Progenitor cell of endocrine pancreas (in vitro differentiated cells): ENCODE data around the gene INSYN2A. TPM values are rescaled to one million over a fixed set of nuclear protein-coding genes. Genes with fewer than 3 reads are reported as not detected.
A peak's percentile ranks its signal among the peaks of the same experiment; 100 is the strongest.

Experiments
- DNase-seq: peaks from one replicate; pipeline ENCODE4 v3.0.0; 2021; ENCODE audit warnings: low spot score; ENCODE audit not compliant: unreplicated experiment
- H3K27ac Mint-ChIP-seq: 2 replicates; pipeline ENCODE4 v1.8.0; 2021; ENCODE audit warnings: mild to moderate bottlenecking, moderate library complexity, mixed read lengths
- H3K27me3 Mint-ChIP-seq: 2 replicates; pipeline ENCODE4 v1.8.0; 2021; ENCODE audit warnings: mixed read lengths
- H3K36me3 Mint-ChIP-seq: 2 replicates; pipeline ENCODE4 v1.8.0; 2022; ENCODE audit warnings: mixed read lengths; ENCODE audit not compliant: insufficient read depth
- H3K4me1 Mint-ChIP-seq: 2 replicates; pipeline ENCODE4 v1.8.0; 2021; ENCODE audit warnings: low read depth, mixed read lengths
- H3K4me3 Mint-ChIP-seq: 2 replicates; pipeline ENCODE4 v1.8.0; 2021; ENCODE audit warnings: low read depth, mild to moderate bottlenecking, moderate library complexity, mixed read lengths
- H3K9me3 Mint-ChIP-seq: 2 replicates; pipeline ENCODE4 v1.8.0; 2021; ENCODE audit warnings: low read depth, mixed read lengths
- long read RNA-seq: library from polyadenylated mRNA; unstranded; transcript quantifications from one replicate; pipeline ENCODE4 v2.0.0, GENCODE V29; 2020
- total RNA-seq: library from RNA; stranded (reverse); gene quantifications from 2 replicates; pipeline ENCODE4 v1.2.1, GENCODE V29; 2021
- TF ChIP-seq, protein P1 (sequence below): fragments of 200-600 bp; sonication (generic); IDR thresholded peaks from one replicate; pipeline ENCODE4 v1.5.0; 2021; ENCODE audit warnings: antibody characterized with exemption, mild to moderate bottlenecking; ENCODE audit not compliant: unreplicated experiment

INSYN2A gene, protein sequence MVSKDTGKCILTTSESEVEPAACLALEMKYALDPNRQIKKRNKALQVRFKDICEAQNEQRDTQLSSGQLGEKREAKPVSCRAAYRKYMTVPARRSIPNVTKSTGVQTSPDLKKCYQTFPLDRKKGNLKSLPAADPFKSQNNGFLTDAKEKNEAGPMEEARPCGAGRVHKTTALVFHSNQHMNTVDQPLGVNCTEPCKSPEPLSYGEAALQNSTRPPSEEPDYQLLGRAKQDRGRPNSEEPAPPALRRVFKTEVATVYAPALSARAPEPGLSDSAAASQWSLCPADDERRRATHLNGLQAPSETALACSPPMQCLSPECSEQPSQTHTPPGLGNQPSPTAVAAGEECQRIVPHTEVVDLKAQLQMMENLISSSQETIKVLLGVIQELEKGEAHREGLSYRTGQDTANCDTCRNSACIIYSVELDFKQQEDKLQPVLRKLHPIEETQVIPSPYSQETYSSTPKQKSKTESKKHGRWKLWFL
- not detected in 2 replicates for total RNA-seq
- long read RNA-seq, partial matches to known transcripts = 0 of 2 reads
- long read RNA-seq, other reads (novel, unspliced or antisense) = 2 of 2 reads

DNA sequence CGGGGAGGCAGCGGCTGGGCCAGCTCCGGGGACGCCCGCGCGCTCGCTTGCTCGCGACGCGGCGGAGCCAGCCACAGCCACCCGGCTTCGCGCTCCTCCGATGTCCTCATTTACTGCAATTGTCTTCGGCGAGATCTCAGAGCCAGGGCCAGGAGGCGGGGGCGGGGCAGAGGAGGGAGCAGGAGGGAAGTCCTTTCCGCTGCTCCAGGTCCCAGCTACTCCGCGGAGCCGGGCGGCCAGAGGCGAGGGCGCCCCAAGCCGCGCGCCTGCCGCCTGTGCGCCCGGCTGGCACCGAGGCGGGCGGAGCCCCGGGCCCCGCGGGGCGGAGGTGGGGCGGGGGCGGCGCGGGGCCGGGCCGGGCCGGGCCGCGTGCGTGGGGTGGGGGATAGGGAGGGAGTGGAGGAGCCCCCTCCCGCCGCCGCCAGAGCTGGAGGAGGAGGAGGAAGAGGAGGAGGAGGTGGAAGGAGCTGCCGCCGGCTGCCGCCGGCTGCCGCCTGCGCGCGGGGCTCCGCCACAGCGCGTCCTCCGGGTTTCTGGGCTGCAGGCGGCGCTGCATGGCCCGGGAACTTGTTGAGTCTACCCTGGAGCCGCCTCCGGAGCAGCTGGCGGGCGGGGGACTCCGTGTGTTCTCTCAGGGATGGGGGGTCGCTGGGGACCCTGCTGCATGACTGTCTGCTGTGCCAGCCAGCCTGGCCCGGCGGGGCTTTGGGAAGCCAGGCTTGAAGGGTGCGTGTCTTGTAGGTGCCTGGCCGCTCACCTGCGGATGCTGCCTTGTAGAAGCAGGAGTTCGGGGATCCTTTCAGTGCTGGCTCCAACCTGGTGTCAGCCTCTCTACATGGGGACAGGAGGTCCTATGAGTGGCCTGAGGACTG lies at the start of gene INSYN2A:
Gene INSYN2A (minus strand): TSS at position 310 of the 872 bp plus-strand sequence. CDS start 20,196 bp downstream, outside the sequence.
- no peak within 1 kb of the TSS for H3K27ac Mint-ChIP-seq
- H3K9me3 Mint-ChIP-seq = no peaks in the 10 kb centered on the region
- no peak for DNase-seq
- H3K36me3 Mint-ChIP-seq = no peaks in the 10 kb centered on the region
- H3K4me1 Mint-ChIP-seq = no peaks in the 10 kb centered on the region
- TF ChIP-seq, protein P1, sequence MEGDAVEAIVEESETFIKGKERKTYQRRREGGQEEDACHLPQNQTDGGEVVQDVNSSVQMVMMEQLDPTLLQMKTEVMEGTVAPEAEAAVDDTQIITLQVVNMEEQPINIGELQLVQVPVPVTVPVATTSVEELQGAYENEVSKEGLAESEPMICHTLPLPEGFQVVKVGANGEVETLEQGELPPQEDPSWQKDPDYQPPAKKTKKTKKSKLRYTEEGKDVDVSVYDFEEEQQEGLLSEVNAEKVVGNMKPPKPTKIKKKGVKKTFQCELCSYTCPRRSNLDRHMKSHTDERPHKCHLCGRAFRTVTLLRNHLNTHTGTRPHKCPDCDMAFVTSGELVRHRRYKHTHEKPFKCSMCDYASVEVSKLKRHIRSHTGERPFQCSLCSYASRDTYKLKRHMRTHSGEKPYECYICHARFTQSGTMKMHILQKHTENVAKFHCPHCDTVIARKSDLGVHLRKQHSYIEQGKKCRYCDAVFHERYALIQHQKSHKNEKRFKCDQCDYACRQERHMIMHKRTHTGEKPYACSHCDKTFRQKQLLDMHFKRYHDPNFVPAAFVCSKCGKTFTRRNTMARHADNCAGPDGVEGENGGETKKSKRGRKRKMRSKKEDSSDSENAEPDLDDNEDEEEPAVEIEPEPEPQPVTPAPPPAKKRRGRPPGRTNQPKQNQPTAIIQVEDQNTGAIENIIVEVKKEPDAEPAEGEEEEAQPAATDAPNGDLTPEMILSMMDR = peak; percentile 38
- peak within 1 kb of the TSS; percentile 68 for H3K4me3 Mint-ChIP-seq
- peaks cover 58% of the 10 kb centered on the region for H3K27me3 Mint-ChIP-seq

DNA sequence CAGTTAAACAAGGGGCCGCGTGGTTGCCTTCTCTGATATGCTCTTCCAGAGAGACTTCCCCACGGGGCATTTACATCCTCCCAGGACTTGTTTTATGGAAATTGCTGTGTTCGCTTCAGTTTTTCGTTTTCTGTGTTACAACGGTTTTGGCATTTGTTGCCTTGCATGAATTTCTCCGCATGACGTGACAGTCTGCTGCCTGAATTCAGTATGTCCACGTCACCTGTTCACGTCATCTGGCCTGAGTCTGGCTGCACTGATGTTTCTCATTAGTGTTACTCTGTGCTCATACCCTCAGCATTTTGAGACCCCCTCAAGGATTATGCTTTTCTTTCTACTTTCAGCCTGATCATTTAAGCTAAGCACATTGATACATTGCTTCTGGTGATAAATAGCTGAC lies 49.1 kb upstream of the INSYN2A start:
- Mint-ChIP-seq H3K4me1 (no peaks in the 10 kb centered on the region), H3K27me3 (no peaks in the 10 kb centered on the region), H3K27ac (no peak overlapping the region), H3K9me3 (no peaks in the 10 kb centered on the region), H3K4me3 (no peak overlapping the region), H3K36me3 (peaks cover 17% of the 10 kb centered on the region)
- no peak for DNase-seq
- TF ChIP-seq, protein P1 = no peak

DNA sequence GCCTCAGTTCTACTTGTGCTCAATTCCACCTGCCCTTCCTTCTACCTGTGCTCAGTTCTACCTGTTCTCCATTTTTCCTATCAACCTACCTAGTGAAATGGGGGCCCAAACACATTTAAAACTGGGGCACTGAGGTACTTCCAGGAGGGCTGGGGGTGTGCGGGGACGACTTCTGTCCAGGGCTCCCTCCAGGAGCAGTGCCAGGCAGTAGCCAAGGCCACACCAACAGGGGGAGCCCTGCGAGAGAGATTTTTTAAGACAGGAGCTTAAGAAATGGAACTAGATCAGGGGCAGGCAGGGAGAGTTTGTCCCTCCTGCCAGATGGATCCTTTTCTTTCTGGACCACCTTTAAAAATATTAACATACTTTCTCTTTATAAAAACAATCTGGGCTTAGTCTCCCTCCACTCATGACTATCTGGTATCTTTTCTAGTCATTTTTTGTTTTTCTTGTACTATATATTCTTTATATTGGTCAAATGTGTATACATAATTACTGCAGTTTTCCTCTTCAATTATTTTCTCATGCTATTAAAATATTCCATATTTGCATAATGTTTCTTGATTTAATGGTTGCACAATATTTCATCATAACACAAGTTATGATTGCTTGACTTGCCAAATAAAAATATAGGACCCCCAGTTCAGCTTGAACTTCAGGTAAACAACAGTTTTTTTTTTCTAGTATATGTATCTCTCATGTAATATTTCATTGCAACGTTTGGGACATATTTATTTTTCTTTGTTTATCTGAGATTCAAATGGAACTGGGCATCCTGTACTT lies 47.3 kb upstream of the INSYN2A start:
- no peak overlapping the region for H3K27ac Mint-ChIP-seq
- TF ChIP-seq, protein P1 = peak; percentile 69
- H3K4me3 Mint-ChIP-seq = no peak overlapping the region
- no peaks in the 10 kb centered on the region for H3K9me3 Mint-ChIP-seq
- H3K4me1 Mint-ChIP-seq = no peaks in the 10 kb centered on the region
- peak; percentile 20 for DNase-seq
- peaks cover 8% of the 10 kb centered on the region for H3K36me3 Mint-ChIP-seq
- no peaks in the 10 kb centered on the region for H3K27me3 Mint-ChIP-seq

DNA sequence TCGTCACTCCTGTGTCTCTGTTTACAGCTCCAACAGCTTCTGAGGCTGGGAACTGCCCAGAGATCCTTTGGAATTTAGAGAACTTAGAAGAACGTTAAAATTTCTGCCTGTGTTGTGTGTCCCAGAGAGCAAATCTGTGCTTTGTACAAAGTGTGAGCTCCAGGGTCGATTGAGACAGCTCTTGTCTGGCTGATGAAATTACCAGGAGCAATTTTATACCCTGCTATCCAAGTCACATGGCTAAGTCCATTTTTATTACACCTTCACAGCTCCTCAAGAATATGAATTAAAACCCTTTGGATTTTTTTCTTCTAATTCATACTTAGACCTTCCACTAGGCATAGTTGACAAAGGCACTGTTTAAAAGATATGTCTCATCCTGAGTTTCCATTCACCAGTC lies 46.5 kb upstream of the INSYN2A start:
- H3K9me3 Mint-ChIP-seq = no peaks in the 10 kb centered on the region
- H3K36me3 Mint-ChIP-seq = peaks cover 1% of the 10 kb centered on the region
- TF ChIP-seq, protein P1 = no peak

DNA sequence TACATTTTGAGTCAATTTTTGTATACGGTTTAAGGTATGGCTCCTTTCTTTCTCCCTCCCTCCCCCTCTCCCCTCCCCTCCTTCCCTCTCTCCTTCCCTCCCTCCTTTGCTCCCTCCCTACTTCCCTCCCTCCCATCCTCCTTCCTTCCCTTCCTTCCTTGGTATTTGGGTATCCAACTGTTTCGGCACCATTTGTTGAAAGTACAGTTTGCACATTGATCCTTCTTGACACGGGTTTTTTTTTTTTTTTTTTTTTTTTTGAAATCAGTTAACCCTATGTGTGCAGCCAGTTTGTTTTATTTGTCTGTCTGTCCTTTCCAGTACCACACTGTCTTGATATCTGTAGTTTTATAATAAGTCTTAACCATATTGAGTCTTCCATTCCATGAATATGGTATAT lies 39.9 kb upstream of the INSYN2A start:
- Mint-ChIP-seq H3K27me3 (no peaks in the 10 kb centered on the region), H3K4me3 (no peak overlapping the region), H3K36me3 (no peaks in the 10 kb centered on the region), H3K9me3 (peaks cover 2% of the 10 kb centered on the region), H3K4me1 (no peaks in the 10 kb centered on the region), H3K27ac (no peak overlapping the region)
- TF ChIP-seq, protein P1 = no peak
- no peak for DNase-seq

More for the DNA sequence above, 46.5 kb upstream of the INSYN2A start:
- no peaks in the 10 kb centered on the region for H3K4me1 Mint-ChIP-seq
- DNase-seq = no peak
- no peak overlapping the region for H3K27ac Mint-ChIP-seq
- no peak overlapping the region for H3K4me3 Mint-ChIP-seq
- no peaks in the 10 kb centered on the region for H3K27me3 Mint-ChIP-seq
